Activated CD4-positive, alpha-beta memory T cell treated with anti-CD3 and anti-CD28 coated beads for 36 hours (primary cell): ENCODE measurements around the gene SP110. TPM values are rescaled to one million over a fixed set of nuclear protein-coding genes. Genes with fewer than 3 reads are reported as not detected.

Experiments
- CTCF ChIA-PET: fragments of 350-600 bp; sonication (Branson Sonifier 250); formaldehyde crosslinking; loops from one replicate; lab custom pipeline; 2021; ENCODE audit warnings: antibody characterized with exemption, inconsistent platforms; lab: Charles Lee
- POLR2A ChIA-PET: fragments of 350-600 bp; sonication (Branson Sonifier 250); formaldehyde crosslinking; loops from one replicate; lab custom pipeline; 2021; ENCODE audit warnings: antibody characterized with exemption; lab: Charles Lee
- DNase-seq: peaks from one replicate; pipeline ENCODE4 v3.0.0-alpha.2; 2020
- H3K27ac Mint-ChIP-seq: one replicate; pipeline ENCODE4 v1.8.0; 2021; ENCODE audit warnings: mixed read lengths
- H3K27me3 Mint-ChIP-seq: one replicate; pipeline ENCODE4 v1.8.0; 2021; ENCODE audit warnings: mixed read lengths
- H3K36me3 Mint-ChIP-seq: one replicate; pipeline ENCODE4 v1.8.0; 2021; ENCODE audit warnings: mixed read lengths
- H3K4me1 Mint-ChIP-seq: one replicate; pipeline ENCODE4 v1.8.0; 2021; ENCODE audit warnings: low read depth, mixed read lengths
- H3K4me3 Mint-ChIP-seq: one replicate; pipeline ENCODE4 v1.8.0; 2021; ENCODE audit warnings: mild to moderate bottlenecking, mixed read lengths
- H3K9me3 Mint-ChIP-seq: one replicate; pipeline ENCODE4 v1.8.0; 2021; ENCODE audit warnings: mixed read lengths
- intact Hi-C: fragments of 100-400 bp; cut with micrococcal nuclease; formaldehyde crosslinking; loops from one replicate; pipeline ENCODE4 v1.15.1; 2023
- total RNA-seq, 2 experiments: library from RNA; stranded (reverse); gene quantifications; one replicate each; pipeline ENCODE4 v1.2.3, GENCODE V29; 2021

SP110 gene
- total RNA-seq, 2 experiments from 2014 or later, result 91.5 to 94.1 TPM

DNA sequence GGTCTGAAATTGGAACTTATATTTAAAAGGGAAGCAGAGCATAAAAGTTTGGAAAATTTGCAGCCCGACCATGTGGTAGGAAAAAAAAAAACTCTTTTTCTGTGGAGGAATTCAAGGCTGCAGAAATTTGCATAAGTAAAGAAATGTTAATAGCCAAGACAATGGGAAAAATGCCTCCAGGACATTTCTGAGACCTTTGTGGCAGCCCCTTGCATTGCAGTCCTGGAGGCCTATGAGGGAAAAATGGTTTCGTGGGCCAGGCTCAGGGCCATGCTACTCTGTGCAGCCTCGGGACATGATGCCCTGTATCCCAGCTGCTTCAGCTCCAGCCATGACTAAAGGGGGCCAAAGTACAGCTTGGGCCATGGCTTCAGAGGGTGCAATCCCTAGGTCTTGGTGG, 79.1 kb downstream of the SP110 start:
- intact Hi-C loops, result no loop called here
- POLR2A ChIA-PET, result no interaction called here
- Mint-ChIP-seq H3K4me1 (no peaks in the 10 kb centered on the region), H3K4me3 (no peak overlapping the region), H3K27me3 (peaks cover 3% of the 10 kb centered on the region), H3K27ac (no peak overlapping the region), H3K36me3 (peaks cover 6% of the 10 kb centered on the region), H3K9me3 (peaks cover 13% of the 10 kb centered on the region)
- CTCF ChIA-PET, result no interaction called here
- no peak for DNase-seq

DNA sequence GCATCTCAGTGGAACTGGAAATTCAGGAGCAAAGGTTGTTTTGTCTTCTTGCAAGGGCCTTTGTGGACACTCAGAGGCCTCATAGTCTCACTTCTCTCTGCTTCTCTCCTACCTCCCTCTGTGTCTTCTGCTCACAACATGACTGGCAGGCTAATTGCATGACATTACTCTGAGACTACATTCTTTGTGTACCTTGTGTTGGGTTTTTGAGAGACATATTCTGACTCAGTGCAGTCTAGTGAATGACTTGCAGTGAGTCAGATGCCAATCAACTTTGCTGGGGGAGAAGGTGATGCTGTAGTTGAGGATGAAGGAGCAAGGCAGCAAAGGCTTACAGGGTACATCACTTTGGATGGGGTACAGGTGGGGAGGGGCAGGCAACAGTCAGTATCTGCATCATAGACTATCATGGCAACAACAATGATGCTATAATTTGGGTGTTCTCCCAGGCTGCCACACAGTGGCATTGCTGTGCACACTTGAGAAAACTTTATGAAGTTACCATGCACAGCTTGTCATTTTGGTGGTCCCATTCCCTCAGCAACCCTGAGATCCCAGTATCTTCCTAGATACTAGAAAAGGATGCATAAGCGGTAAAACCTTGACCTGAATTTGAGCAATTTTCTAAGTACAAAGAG, 81.8 kb downstream of the SP110 start:
- Mint-ChIP-seq H3K9me3 (peaks cover 13% of the 10 kb centered on the region), H3K4me1 (no peaks in the 10 kb centered on the region), H3K27ac (no peak overlapping the region), H3K36me3 (peaks cover 6% of the 10 kb centered on the region), H3K4me3 (no peak overlapping the region), H3K27me3 (peaks cover 3% of the 10 kb centered on the region)
- intact Hi-C loops, result no loop called here
- DNase-seq, result no peak
- ChIA-PET POLR2A (no interaction called here), CTCF (interaction anchor here (1.1 kb wide), 1 partner anchor 70 kb away, joined by 3 read pairs; no protein-coding TSS in a partner anchor)

DNA sequence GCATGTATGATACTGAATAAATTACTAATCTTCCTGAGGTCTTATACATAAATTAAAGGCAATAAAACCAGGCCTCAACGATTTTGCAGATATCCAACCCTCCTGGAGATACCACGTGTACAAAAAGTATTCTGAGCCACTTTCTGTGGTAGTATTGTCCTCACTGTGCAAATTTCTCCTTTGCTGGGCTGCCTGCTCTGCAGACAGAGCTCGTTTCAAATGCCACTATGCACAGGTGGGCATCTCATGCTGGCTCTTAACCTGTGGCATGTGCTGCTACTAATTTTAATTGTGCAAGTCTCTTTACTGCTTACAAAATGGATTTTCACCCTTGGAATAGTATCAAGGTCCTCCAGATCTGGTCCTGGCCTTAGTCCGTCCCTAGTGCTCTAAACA, 84.7 kb downstream of the SP110 start:
- no peaks in the 10 kb centered on the region for H3K4me1 Mint-ChIP-seq
- H3K36me3 Mint-ChIP-seq, result peaks cover under 1% of the 10 kb centered on the region
- peaks cover 3% of the 10 kb centered on the region for H3K9me3 Mint-ChIP-seq
- no peak overlapping the region for H3K27ac Mint-ChIP-seq
- intact Hi-C loops, result no loop called here
- DNase-seq, result no peak
- ChIA-PET POLR2A (no interaction called here), CTCF (no interaction called here)
- no peaks in the 10 kb centered on the region for H3K27me3 Mint-ChIP-seq
- H3K4me3 Mint-ChIP-seq, result no peak overlapping the region

DNA sequence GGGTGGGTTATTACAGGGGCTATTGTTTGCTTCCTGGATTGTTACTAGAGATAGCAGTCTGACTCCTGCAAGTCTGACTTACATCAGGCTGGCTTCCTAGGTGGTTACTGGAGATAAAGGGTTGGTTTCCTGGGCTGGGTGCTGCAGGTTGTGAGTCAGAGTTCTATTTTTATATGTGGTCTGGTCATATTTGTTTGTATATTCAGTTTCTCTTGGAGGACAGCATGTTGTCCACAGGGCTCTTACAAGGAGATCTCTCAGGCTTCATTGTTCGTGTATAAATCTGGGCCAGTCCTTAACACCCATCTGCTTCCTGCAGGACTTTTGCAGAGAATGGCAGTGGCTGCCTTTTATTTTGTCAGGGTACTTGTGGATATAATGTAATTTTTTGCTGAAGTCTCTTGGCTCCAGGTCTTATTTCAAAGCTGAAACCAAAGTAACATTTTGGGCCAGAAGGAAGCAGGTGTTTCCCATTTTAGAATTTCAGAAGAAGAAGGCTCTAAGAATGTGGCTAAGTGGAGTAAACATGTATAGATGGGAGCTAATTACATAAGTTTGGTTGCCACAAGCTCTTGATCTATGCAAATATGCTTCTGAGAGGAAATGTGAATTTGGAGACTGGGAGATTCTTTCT, 85.2 kb downstream of the SP110 start:
- CTCF ChIA-PET, result no interaction called here

DNA sequence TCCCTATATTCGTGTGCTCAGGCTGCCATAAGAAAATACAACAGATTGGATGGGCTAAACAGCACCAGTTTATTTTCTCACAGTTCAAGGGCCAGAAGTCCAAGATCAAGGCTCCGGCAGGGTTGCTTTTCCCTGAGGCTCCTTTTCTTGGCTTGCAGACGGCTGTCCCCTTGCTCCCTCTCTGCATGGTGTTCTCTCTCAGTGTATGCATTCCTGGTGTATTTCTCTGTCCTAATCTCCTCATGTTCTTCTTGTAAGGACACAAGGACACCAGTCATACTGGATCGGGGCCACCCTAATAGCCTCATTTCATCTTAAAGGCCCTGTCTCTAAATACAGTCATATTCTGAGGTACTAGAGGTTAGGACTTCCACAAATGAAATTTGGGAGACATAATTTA, 88.4 kb downstream of the SP110 start:
- ChIA-PET POLR2A (no interaction called here), CTCF (no interaction called here)
- intact Hi-C loops, result no loop called here
- Mint-ChIP-seq H3K27ac (no peak overlapping the region), H3K27me3 (no peaks in the 10 kb centered on the region), H3K4me1 (no peaks in the 10 kb centered on the region), H3K9me3 (no peaks in the 10 kb centered on the region), H3K36me3 (no peaks in the 10 kb centered on the region), H3K4me3 (no peak overlapping the region)
- no peak for DNase-seq

More for the DNA sequence above, 85.2 kb downstream of the SP110 start:
- Mint-ChIP-seq H3K36me3 (no peaks in the 10 kb centered on the region), H3K4me1 (no peaks in the 10 kb centered on the region), H3K27me3 (no peaks in the 10 kb centered on the region), H3K9me3 (no peaks in the 10 kb centered on the region), H3K4me3 (no peak overlapping the region), H3K27ac (no peak overlapping the region)
- intact Hi-C loops, result no loop called here
- no peak for DNase-seq
- POLR2A ChIA-PET, result no interaction called here

DNA sequence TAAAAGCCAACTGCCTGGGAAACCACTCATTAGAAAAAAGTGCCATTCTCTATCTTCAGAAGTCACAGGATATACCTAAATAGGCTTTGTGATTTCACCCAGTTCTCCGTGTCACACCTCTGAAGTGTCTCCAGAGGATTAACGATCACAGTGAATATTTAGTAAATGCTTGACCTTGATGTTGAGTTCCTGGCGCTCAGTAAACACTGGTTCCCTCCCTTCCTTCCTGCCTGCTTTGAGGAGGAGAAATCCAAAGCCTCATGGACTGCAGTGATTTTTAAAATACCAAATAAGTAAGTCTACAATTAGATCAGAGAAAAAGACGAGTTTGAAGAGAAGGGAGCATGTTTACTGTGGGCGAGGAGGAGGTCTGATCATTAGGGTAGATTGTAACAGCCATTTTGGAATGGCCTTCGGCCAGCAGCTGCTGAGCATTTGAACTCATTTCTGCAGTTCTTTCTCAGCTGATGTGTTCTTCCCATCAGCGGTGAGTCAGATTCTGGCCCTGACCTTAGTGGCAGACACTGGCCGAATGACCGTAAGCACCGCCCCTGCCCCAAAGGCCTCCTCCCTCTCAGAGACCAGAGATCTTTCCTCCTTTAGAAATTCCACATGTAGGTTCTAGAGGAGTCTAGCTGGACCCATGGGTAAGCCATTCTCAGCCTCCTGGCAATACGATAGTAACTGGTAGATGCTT, 89.0 kb downstream of the SP110 start:
- no peak for DNase-seq
- CTCF ChIA-PET, result interaction anchor here (0.6 kb wide), 1 partner anchor 24 kb away, joined by 3 read pairs; no protein-coding TSS in a partner anchor

DNA sequence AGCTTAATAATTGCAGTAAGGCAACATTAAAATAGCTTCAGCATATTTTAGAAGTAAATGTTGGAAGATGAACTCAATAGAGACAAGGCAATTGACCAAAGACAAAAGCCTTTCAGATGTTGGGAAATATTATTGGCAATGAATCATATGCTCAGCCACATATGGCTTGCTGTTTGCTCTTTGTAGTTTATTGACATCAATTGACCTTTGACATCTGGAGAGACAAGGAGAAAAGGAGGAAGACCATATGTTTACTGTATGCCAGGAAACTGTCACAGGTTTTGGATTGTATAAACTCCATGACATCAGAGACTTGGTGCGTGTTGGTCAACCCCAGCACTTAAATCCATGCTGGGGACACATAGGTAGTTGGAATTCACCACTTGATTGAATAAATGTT, 90.4 kb downstream of the SP110 start:
- H3K27me3 Mint-ChIP-seq, result no peaks in the 10 kb centered on the region
- intact Hi-C loops, result no loop called here
- ChIA-PET CTCF (interaction anchor here (0.6 to 1.9 kb wide), 3 partner anchors 31 to 70 kb away, joined by 3 to 10 read pairs (median 3); no protein-coding TSS in a partner anchor), POLR2A (no interaction called here)
- H3K36me3 Mint-ChIP-seq, result no peaks in the 10 kb centered on the region
- H3K4me1 Mint-ChIP-seq, result peaks cover 5% of the 10 kb centered on the region
- H3K27ac Mint-ChIP-seq, result no peak overlapping the region
- DNase-seq, result no peak
- H3K4me3 Mint-ChIP-seq, result no peak overlapping the region
- no peaks in the 10 kb centered on the region for H3K9me3 Mint-ChIP-seq

More for the DNA sequence above, 89.0 kb downstream of the SP110 start:
- POLR2A ChIA-PET, result no interaction called here
- Mint-ChIP-seq H3K27ac (no peak overlapping the region), H3K36me3 (no peaks in the 10 kb centered on the region), H3K4me3 (no peak overlapping the region), H3K4me1 (no peaks in the 10 kb centered on the region), H3K9me3 (no peaks in the 10 kb centered on the region), H3K27me3 (no peaks in the 10 kb centered on the region)
- intact Hi-C loops, result no loop called here

DNA sequence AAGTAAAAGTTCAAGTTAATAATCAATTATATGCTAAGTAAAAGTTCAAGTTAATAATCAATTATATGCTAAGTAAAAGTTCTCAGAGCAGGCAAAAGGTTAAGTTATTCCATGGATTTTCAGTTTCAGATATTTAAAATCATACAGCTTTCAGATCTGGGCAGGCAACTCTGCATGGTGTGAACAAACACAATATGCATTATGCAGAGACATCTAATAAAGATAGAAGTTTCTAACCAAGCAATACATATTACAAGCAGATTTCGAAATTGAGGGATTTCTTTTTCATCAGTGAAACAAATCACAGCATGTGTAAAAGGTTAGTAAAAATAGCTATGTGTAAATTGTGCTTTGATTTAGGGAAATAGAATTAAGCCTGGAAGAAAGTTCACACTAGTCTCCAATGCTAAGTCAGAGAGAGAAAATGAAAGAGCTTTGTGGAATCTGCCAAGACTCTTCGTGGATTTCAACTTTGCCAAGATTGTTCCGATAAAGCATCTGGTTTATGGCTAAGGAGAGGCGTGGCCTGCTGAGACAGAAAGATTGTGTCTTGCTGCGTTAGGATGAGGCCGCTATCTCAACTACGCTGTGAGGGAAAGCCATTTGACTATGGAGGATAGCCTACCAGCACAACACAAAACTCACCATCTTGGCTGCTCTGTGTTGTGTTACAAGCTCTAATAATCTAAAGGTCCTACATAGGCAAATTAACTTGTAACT, 91.0 kb downstream of the SP110 start:
- Mint-ChIP-seq H3K27ac (no peak overlapping the region), H3K36me3 (no peaks in the 10 kb centered on the region), H3K4me3 (no peak overlapping the region), H3K4me1 (peaks cover 5% of the 10 kb centered on the region), H3K27me3 (no peaks in the 10 kb centered on the region), H3K9me3 (no peaks in the 10 kb centered on the region)
- ChIA-PET CTCF (interaction anchor here (0.6 to 1.9 kb wide), 4 partner anchors 31 to 157 kb away, joined by 3 to 10 read pairs (median 3); no protein-coding TSS in a partner anchor), POLR2A (no interaction called here)
- intact Hi-C loops, result no loop called here
- no peak for DNase-seq

DNA sequence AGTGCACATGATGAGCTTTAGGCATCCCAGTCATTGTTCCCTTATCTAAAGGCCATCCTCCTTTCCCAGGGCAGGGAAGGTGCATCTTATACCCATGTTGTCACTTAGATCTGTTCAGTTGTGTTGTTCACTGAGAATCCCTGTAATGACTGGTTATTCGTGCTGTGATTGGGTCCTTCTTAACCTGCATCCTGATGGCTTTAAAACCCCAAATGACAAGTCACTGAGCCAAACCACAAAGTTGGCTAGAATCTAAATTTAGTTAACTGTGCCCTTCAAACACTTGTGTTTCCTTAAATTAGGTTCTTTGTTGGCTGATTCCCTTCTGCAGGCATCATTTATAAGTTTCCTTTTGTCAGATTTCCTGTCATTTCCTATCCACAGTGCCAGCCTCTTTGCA, 92.6 kb downstream of the SP110 start:
- Mint-ChIP-seq H3K36me3 (no peaks in the 10 kb centered on the region), H3K27me3 (no peaks in the 10 kb centered on the region), H3K27ac (no peak overlapping the region), H3K9me3 (no peaks in the 10 kb centered on the region), H3K4me3 (no peak overlapping the region), H3K4me1 (peaks cover 5% of the 10 kb centered on the region)
- CTCF ChIA-PET, result no interaction called here
- intact Hi-C loops, result no loop called here
- DNase-seq, result no peak
- POLR2A ChIA-PET, result no interaction called here

DNA sequence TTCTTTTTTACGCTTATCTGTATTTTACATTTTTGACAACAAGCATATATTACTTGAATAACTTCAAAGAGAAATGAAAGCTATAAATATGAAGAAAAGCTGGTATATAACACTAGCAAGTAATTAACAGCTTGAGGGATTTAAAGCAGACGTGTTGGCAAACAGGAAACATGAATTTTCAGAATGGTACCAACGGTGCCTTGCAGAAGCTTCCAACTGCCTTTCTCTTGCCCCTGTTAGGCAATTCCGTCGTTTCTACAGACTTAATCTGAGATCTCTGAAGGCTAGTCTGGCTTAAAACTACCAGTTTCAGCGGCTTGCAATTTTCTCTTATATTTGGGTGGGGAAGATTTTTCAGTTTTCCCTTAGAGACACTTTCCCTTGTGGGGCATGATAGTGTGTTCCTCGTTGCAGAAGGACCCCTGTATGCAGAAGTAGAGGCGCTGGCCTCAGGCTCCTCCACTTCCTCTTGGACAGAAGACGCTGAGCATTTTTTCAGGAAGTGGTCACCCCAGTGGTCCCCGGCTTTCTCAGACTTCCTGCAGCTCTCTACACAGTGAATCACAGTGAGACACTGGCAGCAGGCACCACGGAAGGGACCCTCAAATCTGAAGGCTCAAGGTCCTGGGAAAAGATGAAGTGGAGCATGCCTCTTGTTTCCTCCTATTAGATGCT, 94.9 kb downstream of the SP110 start:
- H3K4me3 Mint-ChIP-seq, result no peak overlapping the region
- CTCF ChIA-PET, result interaction anchor here (0.5 to 2.1 kb wide), 2 partner anchors 38 to 57 kb away, joined by 3 to 9 read pairs; partner anchors contain the start of gene SLC16A14
- peak; percentile 12 for DNase-seq
- no peak overlapping the region for H3K27ac Mint-ChIP-seq
- no peaks in the 10 kb centered on the region for H3K36me3 Mint-ChIP-seq
- H3K4me1 Mint-ChIP-seq, result peaks cover 5% of the 10 kb centered on the region
- H3K9me3 Mint-ChIP-seq, result peaks cover 7% of the 10 kb centered on the region
- H3K27me3 Mint-ChIP-seq, result no peaks in the 10 kb centered on the region
- intact Hi-C loops, result no loop called here
- POLR2A ChIA-PET, result no interaction called here

DNA sequence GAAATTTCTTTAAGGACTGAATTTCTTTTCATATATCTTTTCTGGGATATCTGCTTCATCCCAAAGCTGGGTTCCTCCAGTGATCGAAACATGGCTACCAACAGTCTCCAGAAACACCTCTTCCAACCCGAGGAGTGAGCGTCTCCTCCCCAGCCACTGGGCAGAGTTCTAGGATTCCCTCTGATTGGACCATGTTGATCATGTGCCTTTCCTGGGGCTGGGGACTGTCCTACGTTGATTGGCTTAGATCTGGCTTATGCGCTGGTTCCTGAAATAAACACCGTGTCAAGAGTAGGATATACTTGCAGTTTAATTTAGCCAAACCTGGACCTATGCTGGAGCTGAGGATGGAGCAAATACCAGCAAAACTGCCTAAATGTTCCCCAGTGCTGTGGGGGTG, 95.5 kb downstream of the SP110 start:
- intact Hi-C loops, result no loop called here
- Mint-ChIP-seq H3K9me3 (peaks cover 7% of the 10 kb centered on the region), H3K27ac (no peak overlapping the region), H3K4me3 (no peak overlapping the region), H3K36me3 (no peaks in the 10 kb centered on the region), H3K4me1 (peaks cover 5% of the 10 kb centered on the region), H3K27me3 (no peaks in the 10 kb centered on the region)
- no peak for DNase-seq
- ChIA-PET POLR2A (no interaction called here), CTCF (interaction anchor here (2.1 kb wide), 1 partner anchor 56 kb away, joined by 9 read pairs; the partner anchor contains the start of gene SLC16A14)
